Activated CD4-positive, alpha-beta T cell treated with anti-CD3 and anti-CD28 coated beads, Interleukin-2, amount 50 U/mL, for 1 hour (primary cell): ENCODE results near the gene PIM3.

Experiments used
- DNase-seq: peaks from one replicate; pipeline ENCODE4 v3.0.0-alpha.2; 2020

The PIM3 gene

DNA sequence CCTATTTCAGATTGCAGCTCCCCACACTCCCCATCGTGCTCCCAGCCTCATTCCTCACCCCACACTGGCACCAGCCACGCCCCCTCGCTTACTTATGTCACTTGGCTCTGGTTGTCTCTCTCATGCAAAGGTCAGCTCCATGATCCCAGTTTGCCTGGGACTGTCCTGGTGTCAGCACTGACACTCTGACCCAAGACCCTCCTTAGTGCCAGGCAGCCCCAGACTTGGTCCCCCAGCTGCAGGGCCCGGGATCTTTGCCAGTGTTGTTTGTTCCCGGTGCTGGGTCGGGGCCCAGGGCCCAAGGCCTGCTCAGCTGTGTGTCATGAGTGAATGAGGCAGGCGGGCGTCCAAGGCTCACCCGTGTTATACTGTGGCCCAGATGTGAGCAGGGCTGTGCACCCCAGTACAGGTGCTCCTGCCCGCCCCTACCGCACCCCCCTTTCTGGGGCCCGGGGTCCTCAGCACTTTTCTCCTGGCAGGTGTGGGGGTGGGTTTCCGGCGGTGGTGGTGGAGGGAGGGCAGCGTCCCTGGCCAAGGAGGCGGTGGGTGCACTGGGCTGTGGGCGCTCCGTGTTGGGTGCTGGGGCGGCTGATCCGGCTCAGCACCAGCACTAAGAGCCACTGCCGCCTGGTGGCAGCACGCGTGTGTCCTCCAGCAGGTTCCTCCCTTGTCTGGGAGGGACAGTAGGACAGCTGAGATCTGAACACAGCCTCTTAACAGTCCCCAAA lies 32.5 kb downstream of the PIM3 start:
- DNase-seq = peak; percentile 69

DNA sequence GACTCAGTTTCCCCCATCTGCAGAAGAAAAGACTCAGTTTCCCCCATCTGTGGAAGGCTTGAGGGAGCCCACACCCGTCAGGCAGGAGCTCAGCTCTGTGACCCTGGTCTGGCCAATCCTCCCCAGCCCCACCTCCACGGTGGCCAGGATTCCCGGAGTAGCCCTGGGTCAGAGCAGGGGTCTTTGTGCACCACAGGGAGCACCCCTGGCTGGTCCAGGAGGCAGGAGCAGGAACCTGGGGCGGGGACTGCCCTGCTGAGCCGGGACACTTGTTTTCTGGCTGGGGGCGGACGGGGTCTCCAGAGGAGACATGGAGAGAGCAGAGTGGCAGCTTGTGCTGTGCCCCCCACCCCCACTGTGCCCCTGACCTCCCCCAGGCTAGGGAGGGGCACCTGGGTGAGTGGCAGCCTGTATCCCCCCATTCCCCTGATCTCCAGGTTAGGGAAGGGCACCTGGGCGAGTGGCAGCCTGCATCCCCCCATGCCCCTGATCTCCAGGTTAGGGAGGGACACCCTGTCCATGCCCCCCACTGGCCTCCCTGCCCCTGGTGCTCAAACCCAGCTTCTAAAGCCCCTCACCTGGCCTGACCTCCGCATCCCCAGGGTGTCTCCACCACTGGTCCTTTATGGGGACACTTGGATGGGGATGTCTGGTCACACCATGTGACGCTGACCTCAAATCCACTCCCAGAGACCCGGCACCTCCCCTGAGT lies 33.2 kb downstream of the PIM3 start:
- no peak for DNase-seq

DNA sequence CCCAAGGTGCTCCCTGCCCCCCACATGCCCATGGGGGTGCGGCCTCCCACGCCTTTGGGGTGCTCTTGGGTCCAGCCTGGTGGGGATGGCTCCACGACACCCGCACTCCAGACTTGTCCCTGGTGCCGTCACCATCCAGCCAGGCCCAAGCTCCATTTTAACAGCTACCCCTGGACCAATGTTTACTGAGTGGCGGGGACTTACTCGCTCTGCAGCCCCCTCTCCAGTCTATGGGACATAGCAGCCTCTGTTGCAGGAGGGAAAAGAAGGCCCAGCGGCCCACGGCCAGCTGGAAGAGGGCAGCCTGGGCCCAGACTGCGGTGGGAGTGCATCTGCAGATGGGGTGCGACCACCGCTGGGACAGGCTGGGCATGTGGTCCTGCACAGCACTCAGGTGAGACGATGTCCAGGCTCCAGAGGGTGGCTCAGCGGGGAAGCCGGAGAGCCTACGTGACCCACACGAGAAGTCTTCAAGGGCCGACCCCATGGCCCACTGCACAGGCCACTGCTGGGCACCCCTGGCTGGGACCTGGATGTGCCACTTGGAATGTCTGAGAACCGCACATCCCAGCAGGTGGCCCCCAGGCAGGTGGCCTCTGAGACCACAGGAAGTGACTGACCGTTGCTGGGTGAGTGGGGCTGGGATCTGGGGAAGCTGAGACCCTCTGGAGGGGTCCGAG lies 33.9 kb downstream of the PIM3 start:
- no peak for DNase-seq

DNA sequence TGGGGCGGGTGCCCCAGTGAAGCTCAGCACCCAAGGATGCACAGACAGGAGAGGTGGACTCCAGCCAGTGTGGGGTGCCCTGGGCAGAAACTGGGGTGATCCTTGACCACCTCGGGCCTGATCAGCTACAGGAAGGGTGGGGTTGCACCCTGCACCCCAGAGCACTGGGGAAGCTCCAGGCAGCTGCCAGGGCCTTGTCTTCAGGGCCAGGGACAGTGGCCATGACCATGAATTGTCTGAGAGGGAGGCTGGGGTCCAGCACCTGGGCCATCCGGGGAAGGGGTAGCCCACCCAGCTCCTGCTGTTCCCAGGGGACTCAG lies 34.4 kb downstream of the PIM3 start:
- no peak for DNase-seq

DNA sequence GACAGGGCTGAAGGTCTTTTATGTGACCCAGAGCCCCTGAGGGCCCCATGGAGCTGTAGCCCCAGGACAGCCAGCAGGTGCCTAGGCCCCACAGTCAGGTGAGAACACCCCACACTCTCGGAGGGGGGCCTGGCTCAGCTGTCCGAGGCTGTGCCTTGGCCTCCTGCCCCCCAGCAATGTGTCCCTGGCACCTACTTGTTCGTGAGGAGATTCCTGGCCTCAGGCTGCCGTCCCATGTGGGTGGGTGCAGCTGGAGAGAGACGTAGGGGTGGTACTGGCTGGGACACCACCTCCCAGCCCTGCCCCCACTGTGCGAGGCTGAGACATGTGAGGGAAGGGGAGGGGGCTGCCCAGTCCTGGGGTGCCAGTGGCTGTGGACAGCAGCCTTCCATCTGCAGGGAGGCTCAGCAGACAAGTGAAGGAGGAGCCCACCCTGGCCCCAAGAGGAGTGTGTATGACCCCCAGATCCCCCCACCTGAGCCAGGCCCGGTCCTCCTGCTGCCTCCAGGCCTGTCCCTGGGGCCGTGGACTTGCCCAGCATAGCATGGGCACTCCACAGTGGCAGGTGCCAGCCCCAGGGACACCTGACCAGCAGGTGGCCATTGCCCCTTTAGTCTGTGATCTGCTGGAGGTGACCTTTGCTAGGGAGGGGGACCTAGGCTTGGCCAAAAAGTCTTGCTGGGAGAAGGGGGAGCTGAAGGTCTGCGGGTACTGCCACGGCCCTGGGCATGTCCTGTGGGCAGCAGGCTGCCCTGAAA lies 35.0 kb downstream of the PIM3 start:
- no peak for DNase-seq

DNA sequence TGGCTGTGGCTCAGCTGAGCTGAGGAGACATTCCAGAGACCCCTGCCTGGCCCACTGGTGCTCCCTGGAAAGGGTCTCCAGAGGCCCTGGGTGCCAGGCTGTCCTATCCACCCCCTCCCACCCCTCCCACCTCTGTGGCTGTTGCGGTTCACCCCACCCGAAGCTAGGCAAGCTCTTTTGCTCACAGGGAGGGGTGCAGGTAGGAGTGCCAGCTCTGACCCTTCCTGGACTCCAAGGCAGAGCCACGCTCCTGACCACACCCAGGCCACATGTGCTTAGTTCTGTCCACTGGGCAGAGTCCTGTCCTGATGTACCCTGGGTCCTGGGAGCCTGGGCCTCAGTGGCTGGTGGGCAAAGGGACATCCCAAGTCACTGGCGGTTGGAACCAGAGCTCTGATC lies 35.5 kb downstream of the PIM3 start:
- DNase-seq = no peak

GRCh38 chr22:49996518-49997250 lies 36.1 kb downstream of the PIM3 start:
- no peak for DNase-seq

GRCh38 chr22:49997251-49997599 lies 36.7 kb downstream of the PIM3 start:
- DNase-seq = no peak

- DNase-seq = no peak
These were observed 37.6 kb downstream of the PIM3 start for GRCh38 chr22:49997932-49998717.

DNA sequence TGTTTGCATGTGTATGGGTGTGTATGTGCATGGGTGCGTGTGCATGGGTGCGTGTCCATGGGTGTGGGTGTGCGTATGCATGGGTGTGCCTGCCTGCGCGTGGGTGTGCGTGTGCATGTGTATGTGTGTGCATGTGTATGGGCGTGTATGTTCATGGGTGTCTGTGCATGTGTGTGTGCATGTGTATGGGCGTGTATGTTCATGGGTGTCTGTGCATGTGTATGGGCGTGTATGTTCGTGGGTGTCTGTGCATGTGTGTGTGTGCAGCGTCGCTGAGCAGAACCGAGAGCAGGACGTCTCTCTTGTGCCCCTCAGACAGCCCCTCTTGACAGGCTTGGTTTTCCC lies 38.1 kb downstream of the PIM3 start:
- no peak for DNase-seq

DNA sequence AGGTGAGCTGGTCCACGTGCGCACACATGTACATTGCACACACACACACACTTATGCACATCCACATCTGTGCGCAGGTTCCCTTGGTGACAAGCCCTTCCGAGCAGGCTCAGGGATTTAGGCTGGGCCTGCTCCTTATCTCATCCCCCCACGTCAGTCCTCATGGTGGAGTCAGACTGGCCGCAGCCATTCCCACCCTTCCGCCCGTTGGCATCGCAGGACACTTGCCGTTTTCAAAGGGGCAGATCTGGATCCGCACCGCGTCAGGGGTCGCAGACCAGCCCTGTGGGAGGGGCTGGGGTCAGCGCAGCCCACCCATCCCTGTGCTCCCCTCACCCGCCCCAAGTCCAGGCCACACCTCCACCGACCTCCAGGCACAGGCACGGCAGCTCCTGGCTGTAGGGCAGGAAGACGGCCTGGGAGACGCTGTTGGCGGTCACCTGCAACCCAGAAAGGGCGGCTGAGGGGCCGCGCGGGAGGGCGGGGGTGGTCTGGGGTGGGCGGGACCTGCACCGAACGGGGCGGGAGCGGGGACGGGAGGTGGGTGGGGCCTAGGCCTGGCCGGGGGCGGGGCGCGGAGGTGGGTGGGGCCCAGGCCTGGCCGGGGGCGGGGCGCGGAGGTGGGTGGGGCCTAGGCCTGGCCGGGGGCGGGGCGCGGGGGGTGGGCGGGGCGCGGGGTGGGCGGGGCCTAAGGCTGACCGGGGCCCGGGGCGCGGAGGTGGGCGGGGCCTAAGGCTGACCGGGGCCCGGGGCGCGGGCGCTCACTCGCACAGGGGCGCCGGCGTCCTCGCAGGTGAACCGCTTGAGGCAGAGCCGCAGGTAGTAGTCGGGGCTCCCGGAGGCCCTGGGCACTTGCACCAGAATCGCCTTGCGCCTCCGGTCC lies 38.7 kb downstream of the PIM3 start:
- DNase-seq = no peak

- no peak for DNase-seq
These were observed 39.5 kb downstream of the PIM3 start for GRCh38 chr22:49999946-50000586.

DNA sequence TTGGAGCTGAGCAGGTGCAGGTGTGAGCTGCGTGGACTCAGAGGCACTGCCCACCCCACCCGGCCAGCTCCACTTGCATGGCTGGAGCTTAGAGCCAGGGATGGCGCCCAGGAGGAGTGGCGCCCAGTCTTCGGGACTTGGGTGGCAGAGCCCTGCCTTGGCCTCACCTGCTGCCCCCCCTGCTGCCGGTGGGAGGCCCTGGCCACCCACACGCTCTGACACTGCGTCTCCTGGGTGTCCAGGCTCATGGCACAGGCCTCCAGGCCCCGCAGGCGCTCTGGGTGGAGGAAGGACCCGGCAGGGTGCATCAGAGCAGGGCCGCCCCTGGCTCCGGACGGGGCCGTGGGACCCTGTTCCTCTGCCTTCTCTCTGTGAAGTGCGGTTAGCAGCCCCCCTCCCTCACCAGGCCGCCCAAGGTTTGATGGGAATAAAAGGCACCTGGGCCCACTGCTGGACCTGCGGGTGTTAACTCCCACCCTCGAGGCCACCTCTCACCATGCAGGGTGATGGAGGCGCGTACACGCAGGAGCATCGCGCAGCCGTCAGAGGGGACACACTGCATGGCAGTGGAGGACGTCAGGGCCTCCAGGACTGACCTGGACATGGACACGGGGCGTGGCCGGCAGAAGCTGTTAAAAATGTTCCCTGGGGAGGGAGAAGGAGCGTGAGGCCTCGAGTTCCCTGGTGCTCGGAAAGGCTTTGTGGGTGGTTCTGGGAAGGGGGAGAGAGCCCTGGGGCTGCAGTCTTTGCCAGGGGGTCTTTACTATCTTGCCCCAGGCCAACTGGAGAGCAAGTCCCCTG lies 40.2 kb downstream of the PIM3 start:
- DNase-seq = no peak

DNA sequence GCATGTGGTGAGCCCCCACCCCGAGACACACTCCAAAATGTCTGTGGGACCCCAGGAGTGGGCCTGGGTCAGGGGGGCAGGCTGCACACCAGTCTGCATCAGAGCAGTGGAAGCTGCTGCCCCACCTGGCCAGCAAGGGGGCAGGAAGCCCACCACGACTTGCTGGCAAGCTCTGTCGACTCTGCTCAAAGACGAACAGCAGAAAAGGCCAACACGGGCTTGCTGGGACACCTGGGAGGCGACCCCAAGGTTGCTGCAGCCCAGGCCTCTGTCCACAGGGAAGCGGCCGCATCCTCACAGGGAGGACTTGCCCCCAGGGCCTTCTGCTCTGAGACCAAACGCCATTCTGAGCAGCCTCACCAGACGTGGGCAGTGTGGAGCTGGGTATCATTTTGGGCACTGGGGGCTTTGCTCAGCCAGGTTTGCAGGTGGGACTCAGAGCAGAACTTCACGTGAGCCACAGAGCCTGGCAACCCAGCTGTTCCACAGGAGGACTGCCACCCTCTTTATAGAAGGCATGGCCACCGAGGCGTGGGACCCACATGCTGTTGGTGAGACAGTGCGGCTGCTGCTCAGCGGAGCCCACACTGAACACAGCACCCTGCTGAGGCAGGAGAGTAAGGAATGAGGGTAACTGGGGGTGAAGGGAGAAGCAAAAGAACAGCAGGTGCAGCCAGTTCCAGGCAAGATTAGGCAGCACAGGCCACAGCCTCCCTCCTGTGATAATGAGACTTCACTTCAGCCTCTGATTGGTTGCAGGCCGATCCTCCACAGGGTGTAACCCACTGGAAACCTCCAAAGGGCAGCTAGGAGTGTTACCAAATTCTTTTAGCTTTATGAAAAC lies 41.0 kb downstream of the PIM3 start:
- no peak for DNase-seq

DNA sequence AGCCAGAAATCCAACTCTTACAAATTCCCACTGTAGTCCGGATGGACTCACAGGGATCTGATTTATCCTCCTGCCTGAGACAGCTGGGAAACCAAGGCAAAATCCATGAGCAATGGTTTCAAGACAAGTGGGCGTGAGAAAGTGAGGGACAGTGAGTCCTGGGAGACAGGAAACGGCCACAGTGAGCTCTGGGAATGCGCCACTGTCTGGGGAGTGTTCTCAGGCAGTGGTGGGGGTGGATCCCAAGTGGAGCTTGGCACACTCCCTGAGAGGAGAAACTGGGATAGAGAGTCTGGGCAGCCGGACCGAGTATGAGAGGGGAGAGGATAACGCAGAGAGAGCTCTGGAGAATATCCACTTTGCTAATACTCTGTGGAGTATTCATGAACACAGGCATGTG lies 42.2 kb downstream of the PIM3 start:
- no peak for DNase-seq

DNA sequence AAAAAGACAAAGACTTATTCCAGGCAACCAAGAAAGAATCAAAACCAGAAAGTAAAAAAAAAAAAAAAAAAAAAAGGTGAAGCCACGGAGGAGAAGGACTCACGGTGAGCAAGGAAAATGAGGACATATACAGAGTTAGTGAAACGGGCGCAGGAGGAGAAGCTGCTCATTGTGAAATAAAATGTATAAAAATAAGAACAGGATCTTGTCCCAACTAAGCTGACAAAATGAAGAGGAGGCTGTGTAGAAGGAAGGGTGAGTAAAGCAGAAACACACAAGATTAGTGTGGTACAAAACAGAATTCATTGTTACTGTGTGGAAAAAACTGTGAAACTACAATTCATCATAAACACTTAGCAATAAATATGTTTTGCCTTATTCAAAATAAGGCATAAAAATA lies 44.3 kb downstream of the PIM3 start:
- no peak for DNase-seq

DNA sequence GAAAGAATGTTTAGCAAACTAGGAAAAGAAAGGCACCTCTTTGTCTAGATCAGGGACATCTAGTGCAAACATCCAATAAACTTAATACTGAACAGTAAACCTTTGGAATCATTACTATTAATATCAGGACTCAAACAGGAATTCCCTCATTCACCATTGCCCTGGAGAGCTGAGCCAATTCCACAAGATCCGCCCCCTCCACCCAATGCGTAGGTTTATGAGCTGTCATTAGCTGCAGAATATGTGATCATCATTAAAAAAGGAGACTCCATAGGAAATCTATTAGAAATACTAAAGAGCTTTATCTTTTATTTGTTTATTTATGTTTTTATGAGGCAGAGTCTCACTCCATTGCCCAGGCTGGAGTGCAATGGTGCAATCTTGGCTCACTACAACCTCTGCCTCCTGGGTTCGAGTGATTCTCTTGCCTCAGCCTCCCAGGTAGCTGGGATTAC lies 46.5 kb downstream of the PIM3 start:
- DNase-seq = no peak

GRCh38 chr22:50008151-50009040 lies 47.8 kb downstream of the PIM3 start:
- no peak for DNase-seq
